DOHH2 (cell line): ENCODE data around the gene TRIM45.

ENCODE experiments used
- H3F3A ChIP-seq: fragments of 200-600 bp; sonication (generic), shearing (Covaris generic); 2 replicates; pipeline ENCODE4 v1.6.0; 2016; ENCODE audit warnings: antibody characterized with exemption, mild to moderate bottlenecking; ENCODE audit not compliant: control insufficient read depth, insufficient read depth
- H3K27ac ChIP-seq: fragments of 200-600 bp; sonication (generic); 2 replicates; pipeline ENCODE4 v1.5.1; 2014; ENCODE audit warnings: low read depth, mild to moderate bottlenecking, low read length, moderate library complexity
- H3K27me3 ChIP-seq: fragments of 200-600 bp; sonication (generic); 2 replicates; pipeline ENCODE4 v1.6.1; 2014; ENCODE audit warnings: mild to moderate bottlenecking, low read length, mixed read lengths; ENCODE audit not compliant: control insufficient read depth
- H3K36me3 ChIP-seq: fragments of 200-600 bp; sonication (generic); 2 replicates; pipeline ENCODE4 v1.6.1; 2014; ENCODE audit warnings: mild to moderate bottlenecking, low read length, moderate library complexity, mixed read lengths; ENCODE audit not compliant: control insufficient read depth
- H3K4me1 ChIP-seq: fragments of 200-600 bp; sonication (generic); 2 replicates; pipeline ENCODE4 v1.6.1; 2014; ENCODE audit warnings: mild to moderate bottlenecking, low read length, mixed read lengths; ENCODE audit not compliant: control insufficient read depth
- H3K4me2 ChIP-seq: fragments of 200-600 bp; sonication (generic); 2 replicates; pipeline ENCODE4 v1.6.0; 2014; ENCODE audit warnings: mild to moderate bottlenecking, low read length, moderate library complexity
- H3K4me3 ChIP-seq: fragments of 200-600 bp; sonication (generic); 2 replicates; pipeline ENCODE4 v1.5.1; 2014; ENCODE audit warnings: mild to moderate bottlenecking, low read length, mixed read lengths
- H3K79me2 ChIP-seq: fragments of 200-600 bp; sonication (generic); 2 replicates; pipeline ENCODE4 v1.6.1; 2014; ENCODE audit warnings: mild to moderate bottlenecking, low read length, mixed read lengths; ENCODE audit not compliant: control insufficient read depth
- H3K9me2 ChIP-seq: fragments of 200-600 bp; sonication (generic); replicated peaks from 2 replicates; pipeline ENCODE4 v1.6.1; 2014; ENCODE audit warnings: mild to moderate bottlenecking, low read length, mixed read lengths; ENCODE audit not compliant: control insufficient read depth
- H3K9me3 ChIP-seq: fragments of 200-600 bp; sonication (generic); 2 replicates; pipeline ENCODE4 v1.6.1; 2014; ENCODE audit warnings: antibody characterized with exemption, low read length, mixed read lengths; ENCODE audit not compliant: control insufficient read depth, insufficient read depth
- H4K20me1 ChIP-seq: fragments of 200-600 bp; sonication (generic); 2 replicates; pipeline ENCODE4 v1.6.0; 2014; ENCODE audit warnings: low read depth, mild to moderate bottlenecking, antibody characterized with exemption, low read length, moderate library complexity; ENCODE audit not compliant: control insufficient read depth, insufficient read depth
- EZH2phosphoT487 ChIP-seq: fragments of 200-600 bp; sonication (generic); IDR thresholded peaks from 2 replicates; pipeline ENCODE4 v1.6.1; 2017; ENCODE audit warnings: borderline replicate concordance, mild to moderate bottlenecking, antibody characterized with exemption, low read length, moderate library complexity, mixed read lengths
- TF ChIP-seq, protein P1 (sequence below): fragments of 200-600 bp; sonication (generic); IDR thresholded peaks from one replicate; pipeline ENCODE4 v1.5.1; 2014; ENCODE audit warnings: antibody characterized with exemption, mild to moderate bottlenecking, low read depth, low read length; ENCODE audit not compliant: poor library complexity, severe bottlenecking

The TRIM45 gene

DNA sequence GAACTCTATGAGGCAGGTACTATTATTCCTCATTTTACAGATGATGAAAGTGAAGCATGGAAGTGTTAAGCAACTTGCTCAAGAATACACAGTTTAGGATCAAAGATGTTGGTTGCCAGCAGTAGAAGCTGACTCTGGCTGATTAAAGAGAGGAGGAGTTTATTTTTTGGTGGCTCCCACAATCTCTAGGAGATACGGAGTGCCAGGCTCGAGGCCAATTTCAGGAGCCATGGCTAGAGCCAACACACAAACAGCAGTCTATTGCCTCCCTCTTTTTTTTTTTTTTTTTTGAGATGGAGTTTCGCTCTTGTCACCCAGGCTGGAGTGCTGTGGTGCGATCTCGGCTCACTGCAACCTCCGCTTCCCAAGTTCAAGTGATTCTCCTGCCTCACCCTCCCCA, 41.8 kb downstream of the TRIM45 start:
- Histone ChIP-seq H3K36me3 (peaks cover 92% of the 10 kb centered on the region), H3K9me3 (no peaks in the 10 kb centered on the region)

DNA sequence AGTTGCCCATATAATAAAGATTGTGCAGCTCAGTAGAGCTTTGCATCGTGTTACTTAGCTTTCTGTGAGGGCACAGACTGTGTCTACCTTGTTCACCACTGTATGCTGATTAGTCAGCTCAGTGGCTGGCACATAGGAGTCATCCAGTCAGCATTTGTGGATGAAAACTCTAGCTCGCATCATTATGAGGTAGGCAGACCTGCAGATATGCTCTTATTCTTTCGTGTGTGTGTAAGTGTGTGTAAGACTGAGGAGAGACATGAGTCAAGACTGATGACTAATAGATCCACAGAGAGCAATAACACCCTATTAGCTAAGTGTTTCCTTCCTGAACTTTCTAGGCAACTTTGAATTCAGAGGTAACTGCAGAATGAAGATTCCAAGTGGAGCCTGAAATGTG, 44.3 kb downstream of the TRIM45 start:
- H3K79me2 ChIP-seq: peaks cover 6% of the 10 kb centered on the region
- no peak overlapping the region for H3K27ac ChIP-seq
- H3F3A ChIP-seq: no peaks in the 10 kb centered on the region
- no peaks in the 10 kb centered on the region for H3K27me3 ChIP-seq
- H3K4me3 ChIP-seq: no peak overlapping the region
- no peaks in the 10 kb centered on the region for H3K9me3 ChIP-seq
- H3K4me1 ChIP-seq: no peaks in the 10 kb centered on the region
- no peaks in the 10 kb centered on the region for H3K9me2 ChIP-seq
- TF ChIP-seq, protein P1, sequence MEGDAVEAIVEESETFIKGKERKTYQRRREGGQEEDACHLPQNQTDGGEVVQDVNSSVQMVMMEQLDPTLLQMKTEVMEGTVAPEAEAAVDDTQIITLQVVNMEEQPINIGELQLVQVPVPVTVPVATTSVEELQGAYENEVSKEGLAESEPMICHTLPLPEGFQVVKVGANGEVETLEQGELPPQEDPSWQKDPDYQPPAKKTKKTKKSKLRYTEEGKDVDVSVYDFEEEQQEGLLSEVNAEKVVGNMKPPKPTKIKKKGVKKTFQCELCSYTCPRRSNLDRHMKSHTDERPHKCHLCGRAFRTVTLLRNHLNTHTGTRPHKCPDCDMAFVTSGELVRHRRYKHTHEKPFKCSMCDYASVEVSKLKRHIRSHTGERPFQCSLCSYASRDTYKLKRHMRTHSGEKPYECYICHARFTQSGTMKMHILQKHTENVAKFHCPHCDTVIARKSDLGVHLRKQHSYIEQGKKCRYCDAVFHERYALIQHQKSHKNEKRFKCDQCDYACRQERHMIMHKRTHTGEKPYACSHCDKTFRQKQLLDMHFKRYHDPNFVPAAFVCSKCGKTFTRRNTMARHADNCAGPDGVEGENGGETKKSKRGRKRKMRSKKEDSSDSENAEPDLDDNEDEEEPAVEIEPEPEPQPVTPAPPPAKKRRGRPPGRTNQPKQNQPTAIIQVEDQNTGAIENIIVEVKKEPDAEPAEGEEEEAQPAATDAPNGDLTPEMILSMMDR: no peak
- TF ChIP-seq EZH2phosphoT487: no peak
- peaks cover 2% of the 10 kb centered on the region; the same call in 1 of the 2 replicates for H4K20me1 ChIP-seq
- H3K4me2 ChIP-seq: no peak overlapping the region
- H3K36me3 ChIP-seq: peaks cover 94% of the 10 kb centered on the region

More for the DNA sequence above, 41.8 kb downstream of the TRIM45 start:
- TF ChIP-seq, protein P1: no peak
- TF ChIP-seq EZH2phosphoT487: no peak
- Histone ChIP-seq H3K9me2 (no peaks in the 10 kb centered on the region), H3K27ac (no peak overlapping the region), H3F3A (no peaks in the 10 kb centered on the region), H3K4me1 (no peaks in the 10 kb centered on the region), H3K79me2 (no peaks in the 10 kb centered on the region), H3K4me3 (no peak overlapping the region), H4K20me1 (peaks cover 2% of the 10 kb centered on the region; the same call in 1 of the 2 replicates), H3K4me2 (no peak overlapping the region), H3K27me3 (no peaks in the 10 kb centered on the region)

DNA sequence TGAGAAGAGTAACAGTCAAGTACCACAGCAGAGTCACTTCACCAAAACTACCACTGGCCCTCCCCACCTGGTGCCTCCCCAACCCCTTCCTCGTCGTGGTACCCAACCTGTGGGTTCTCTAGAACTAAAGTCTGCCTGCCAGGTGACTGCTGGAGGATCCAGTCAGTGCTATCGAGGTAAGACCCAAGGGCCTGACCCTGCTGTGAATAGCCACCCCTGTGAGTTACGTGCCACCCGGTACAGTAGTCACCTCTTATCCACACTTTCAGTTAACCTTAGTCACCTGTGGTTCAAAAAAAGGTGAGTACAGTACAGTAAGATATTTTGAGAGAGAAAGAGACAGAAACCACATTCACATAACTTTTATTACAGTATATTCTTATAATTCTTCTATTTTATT, 44.9 kb downstream of the TRIM45 start:
- peaks cover 11% of the 10 kb centered on the region for H3K79me2 ChIP-seq
- no peaks in the 10 kb centered on the region for H3K9me2 ChIP-seq
- no peaks in the 10 kb centered on the region for H3K27me3 ChIP-seq
- H3K36me3 ChIP-seq: peaks cover 93% of the 10 kb centered on the region
- H3K4me3 ChIP-seq: no peak overlapping the region
- no peaks in the 10 kb centered on the region for H3K9me3 ChIP-seq
- H4K20me1 ChIP-seq: peaks cover 6% of the 10 kb centered on the region; the same call in 1 of the 2 replicates
- no peak overlapping the region for H3K27ac ChIP-seq
- H3K4me1 ChIP-seq: no peaks in the 10 kb centered on the region
- no peaks in the 10 kb centered on the region for H3F3A ChIP-seq
- H3K4me2 ChIP-seq: no peak overlapping the region
- no peak for TF ChIP-seq EZH2phosphoT487
- TF ChIP-seq, protein P1: no peak
